Transverse colon (tissue), 4 donors: ENCODE data around the gene RHOBTB1.

ENCODE experiments used
- CTCF ChIP-seq, 5 experiments: fragments of 200-600 bp in 3 of 5; fragments of 450-650 bp in 2 of 5; sonication (generic) in 3 of 5; IDR thresholded peaks; 1 replicate in 2 of 5; 2 replicates in 3 of 5; pipeline ENCODE4 v1.5.1; 2016 to 2017; ENCODE audit warnings: antibody characterized with exemption in 5 of 5, inconsistent platforms in 3 of 5, mild to moderate bottlenecking in 2 of 5, moderate library complexity in 1 of 5
- POLR2A ChIP-seq: fragments of 450-650 bp; IDR thresholded peaks from one replicate; pipeline ENCODE4 v1.6.1; 2016; ENCODE audit warnings: antibody characterized with exemption, mild to moderate bottlenecking, moderate library complexity
- POLR2AphosphoS5 ChIP-seq, 3 donors: sonication (generic); formaldehyde crosslinking; IDR thresholded peaks; one replicate each; pipeline ENCODE4 v1.6.1; 2016; ENCODE audit warnings: antibody characterized with exemption in 3 of 3

- TF ChIP-seq CTCF (IDR thresholded peaks at IDR 0.05) (no peak), POLR2AphosphoS5 (IDR thresholded peaks at IDR 0.05) (no peak), POLR2A (no peak)
These were observed 66.8 kb downstream of the RHOBTB1 start for GRCh38 chr10:60877061-60877776.
